Nephron (organoid): Measurements from ENCODE around the gene KLRC4.
"Not testable (repeated sequence)": the region's sequence is repeated elsewhere in the genome, so short reads cannot be mapped to it uniquely, and the experiment has no call there.

Experiments used
- H3K27ac Mint-ChIP-seq, 3 experiments: 2 replicates each; pipeline ENCODE4 v1.8.0; 2020; ENCODE audit warnings: mixed read lengths in 3 of 3, mild to moderate bottlenecking in 2 of 3, moderate library complexity in 1 of 3
- H3K27me3 Mint-ChIP-seq: 2 replicates; pipeline ENCODE4 v1.8.0; 2021; ENCODE audit warnings: low read depth, mild to moderate bottlenecking, moderate library complexity, mixed read lengths
- H3K36me3 Mint-ChIP-seq: 2 replicates; pipeline ENCODE4 v1.8.0; 2020; ENCODE audit warnings: low read depth, mixed read lengths
- H3K4me1 Mint-ChIP-seq: 2 replicates; pipeline ENCODE4 v1.8.0; 2020; ENCODE audit warnings: mixed read lengths
- H3K4me3 Mint-ChIP-seq, 3 experiments: 2 replicates each; pipeline ENCODE4 v1.8.0; 2020; ENCODE audit warnings: mild to moderate bottlenecking in 3 of 3, mixed read lengths in 3 of 3, moderate library complexity in 2 of 3
- H3K9me3 Mint-ChIP-seq: 2 replicates; pipeline ENCODE4 v1.8.0; 2020; ENCODE audit warnings: mixed read lengths
- CTCF ChIP-seq, 3 experiments: fragments of 200-600 bp; sonication (generic); IDR thresholded peaks; one replicate each; pipeline ENCODE4 v1.5.0; 2021; ENCODE audit warnings: antibody characterized with exemption in 3 of 3; ENCODE audit not compliant: unreplicated experiment in 3 of 3

KLRC4 gene

GRCh38 chr12:10381928-10382628 is 27.5 kb downstream of the KLRC4 start:
- Mint-ChIP-seq H3K9me3 (peaks cover 16% of the 10 kb centered on the region), H3K27me3 (no peaks in the 10 kb centered on the region), H3K4me1 (no peaks in the 10 kb centered on the region), H3K27ac (no peak overlapping the region), H3K4me3 (no peak overlapping the region), H3K36me3 (no peaks in the 10 kb centered on the region)
- TF ChIP-seq CTCF (IDR thresholded peaks at IDR 0.05; ENCODE audit: unreplicated experiment in 3 of 3), result no peak

- not testable (repeated sequence) for H3K4me3 Mint-ChIP-seq, H3K4me1 Mint-ChIP-seq, H3K27ac Mint-ChIP-seq, H3K27me3 Mint-ChIP-seq, H3K36me3 Mint-ChIP-seq
- peaks cover 11% of the 10 kb centered on the region for H3K9me3 Mint-ChIP-seq
Measured at GRCh38 chr12:10378737-10379136, 30.8 kb downstream of the KLRC4 start.

GRCh38 chr12:10374624-10375018 is 34.9 kb downstream of the KLRC4 start:
- Mint-ChIP-seq H3K27ac (no peak overlapping the region), H3K4me3 (no peak overlapping the region), H3K27me3 (no peaks in the 10 kb centered on the region), H3K9me3 (no peaks in the 10 kb centered on the region), H3K36me3 (peaks cover 5% of the 10 kb centered on the region), H3K4me1 (peaks cover 9% of the 10 kb centered on the region)
- TF ChIP-seq CTCF (IDR thresholded peaks at IDR 0.05; ENCODE audit: unreplicated experiment in 3 of 3), result no peak

- Mint-ChIP-seq H3K9me3 (no peaks in the 10 kb centered on the region), H3K27ac (peak overlapping the region in 1 of 3 experiments; percentile 49), H3K27me3 (no peaks in the 10 kb centered on the region), H3K36me3 (peaks cover 8% of the 10 kb centered on the region), H3K4me1 (peaks cover 21% of the 10 kb centered on the region), H3K4me3 (no peak overlapping the region)
- no peak for TF ChIP-seq CTCF (IDR thresholded peaks at IDR 0.05; ENCODE audit: unreplicated experiment in 3 of 3)
Measured at GRCh38 chr12:10372559-10372958, 37.0 kb downstream of the KLRC4 start.

DNA sequence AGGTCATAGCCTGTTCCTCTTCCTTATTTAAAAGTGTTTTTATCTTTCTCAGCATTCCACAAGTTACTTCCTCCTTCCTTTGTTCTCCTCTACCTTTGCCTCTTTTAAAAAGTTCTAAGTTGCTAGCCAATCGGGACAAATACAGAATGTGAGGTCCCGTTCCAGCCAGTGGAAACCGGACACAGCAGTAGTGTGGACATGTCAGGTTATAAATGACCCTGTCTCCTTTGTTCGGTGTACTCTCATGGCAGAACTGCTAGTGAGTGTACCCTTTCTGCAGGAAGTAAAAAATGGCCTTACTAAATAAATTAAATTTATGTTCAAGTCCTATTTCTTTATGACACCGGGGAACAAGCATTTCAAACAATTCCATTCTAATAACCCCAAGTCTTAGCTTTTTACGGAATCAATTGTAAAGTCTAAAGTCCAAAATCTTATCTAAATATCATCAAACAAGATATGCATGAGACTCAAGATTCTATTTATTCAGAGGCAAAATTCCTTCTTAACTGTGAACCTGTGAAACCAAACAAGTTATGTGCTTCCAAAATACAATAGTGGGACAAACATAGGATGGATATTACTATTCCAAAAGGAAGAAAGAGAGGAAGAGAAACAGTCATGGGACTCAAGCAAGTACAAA is 37.5 kb downstream of the KLRC4 start:
- not testable (repeated sequence) for H3K4me3 Mint-ChIP-seq, H3K9me3 Mint-ChIP-seq, H3K27me3 Mint-ChIP-seq, H3K27ac Mint-ChIP-seq, H3K36me3 Mint-ChIP-seq
- peaks cover 24% of the 10 kb centered on the region for H3K4me1 Mint-ChIP-seq

GRCh38 chr12:10369557-10370415 is 39.8 kb downstream of the KLRC4 start:
- Mint-ChIP-seq H3K27ac (peak overlapping the region; percentile 53 to 68 (median 63)), H3K27me3 (no peaks in the 10 kb centered on the region), H3K4me1 (peaks cover 29% of the 10 kb centered on the region), H3K4me3 (no peak overlapping the region), H3K9me3 (no peaks in the 10 kb centered on the region), H3K36me3 (peaks cover 3% of the 10 kb centered on the region)
- no peak for TF ChIP-seq CTCF (IDR thresholded peaks at IDR 0.05; ENCODE audit: unreplicated experiment in 3 of 3)
